ENCODE measurements around the gene ASB15.

DNA sequence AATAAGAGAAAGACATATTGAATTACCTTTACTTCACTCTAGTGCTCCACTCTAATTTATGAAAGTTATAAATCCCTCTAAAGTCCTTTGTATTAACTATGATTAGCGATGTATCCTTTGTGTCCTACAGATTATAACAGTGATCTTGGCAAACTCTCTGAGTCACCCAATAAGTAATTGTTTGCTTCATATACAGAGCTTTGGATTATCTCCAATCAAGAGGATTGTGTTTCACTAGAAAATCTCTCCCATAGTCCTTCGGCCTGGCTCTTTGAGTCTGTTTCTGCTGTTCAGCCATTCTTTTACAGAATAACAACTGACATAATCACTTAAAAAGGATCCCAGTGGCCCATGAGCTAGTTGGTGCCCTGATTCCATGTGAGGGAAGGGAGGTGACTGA lies 63.5 kb downstream of the ASB15 start:
- TF ChIP-seq, protein P1, sequence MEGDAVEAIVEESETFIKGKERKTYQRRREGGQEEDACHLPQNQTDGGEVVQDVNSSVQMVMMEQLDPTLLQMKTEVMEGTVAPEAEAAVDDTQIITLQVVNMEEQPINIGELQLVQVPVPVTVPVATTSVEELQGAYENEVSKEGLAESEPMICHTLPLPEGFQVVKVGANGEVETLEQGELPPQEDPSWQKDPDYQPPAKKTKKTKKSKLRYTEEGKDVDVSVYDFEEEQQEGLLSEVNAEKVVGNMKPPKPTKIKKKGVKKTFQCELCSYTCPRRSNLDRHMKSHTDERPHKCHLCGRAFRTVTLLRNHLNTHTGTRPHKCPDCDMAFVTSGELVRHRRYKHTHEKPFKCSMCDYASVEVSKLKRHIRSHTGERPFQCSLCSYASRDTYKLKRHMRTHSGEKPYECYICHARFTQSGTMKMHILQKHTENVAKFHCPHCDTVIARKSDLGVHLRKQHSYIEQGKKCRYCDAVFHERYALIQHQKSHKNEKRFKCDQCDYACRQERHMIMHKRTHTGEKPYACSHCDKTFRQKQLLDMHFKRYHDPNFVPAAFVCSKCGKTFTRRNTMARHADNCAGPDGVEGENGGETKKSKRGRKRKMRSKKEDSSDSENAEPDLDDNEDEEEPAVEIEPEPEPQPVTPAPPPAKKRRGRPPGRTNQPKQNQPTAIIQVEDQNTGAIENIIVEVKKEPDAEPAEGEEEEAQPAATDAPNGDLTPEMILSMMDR (IDR thresholded peaks at IDR 0.05) = no peak
- TF ChIP-seq POLR2A (IDR thresholded peaks at IDR 0.05) (no peak), POLR2AphosphoS5 (IDR thresholded peaks at IDR 0.05) (no peak)
